ENCODE data around the gene CIRBP. TPM values are rescaled to one million over a fixed set of nuclear protein-coding genes. Genes with fewer than 3 reads are reported as not detected.

CIRBP gene
- total and polyA plus RNA-seq, 2 of the 13 experiments (the other 11 are each of a cell fraction or from before 2014, with no cell fraction given) = 133 to 140 TPM

- TF ChIP-seq ZNF687 (CRISPR knock-in tag; IDR thresholded peaks at IDR 0.05) = peak; percentile 65
- TF ChIP-seq, protein P1, sequence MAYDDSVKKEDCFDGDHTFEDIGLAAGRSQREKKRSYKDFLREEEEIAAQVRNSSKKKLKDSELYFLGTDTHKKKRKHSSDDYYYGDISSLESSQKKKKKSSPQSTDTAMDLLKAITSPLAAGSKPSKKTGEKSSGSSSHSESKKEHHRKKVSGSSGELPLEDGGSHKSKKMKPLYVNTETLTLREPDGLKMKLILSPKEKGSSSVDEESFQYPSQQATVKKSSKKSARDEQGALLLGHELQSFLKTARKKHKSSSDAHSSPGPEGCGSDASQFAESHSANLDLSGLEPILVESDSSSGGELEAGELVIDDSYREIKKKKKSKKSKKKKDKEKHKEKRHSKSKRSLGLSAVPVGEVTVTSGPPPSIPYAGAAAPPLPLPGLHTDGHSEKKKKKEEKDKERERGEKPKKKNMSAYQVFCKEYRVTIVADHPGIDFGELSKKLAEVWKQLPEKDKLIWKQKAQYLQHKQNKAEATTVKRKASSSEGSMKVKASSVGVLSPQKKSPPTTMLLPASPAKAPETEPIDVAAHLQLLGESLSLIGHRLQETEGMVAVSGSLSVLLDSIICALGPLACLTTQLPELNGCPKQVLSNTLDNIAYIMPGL (CRISPR knock-in tag; IDR thresholded peaks at IDR 0.05; ENCODE audit: borderline replicate concordance in 1 of 2, low read depth in 1 of 2) = peak in 1 of 2 experiments; percentile 75; a peak in 2 of 4 replicates
- TF ChIP-seq KDM6A (CRISPR knock-in tag; IDR thresholded peaks at IDR 0.05; ENCODE audit: low read depth) = no peak
- TF ChIP-seq EED (CRISPR knock-in tag; IDR thresholded peaks at IDR 0.05) = no peak
- TF ChIP-seq ZBTB7B (CRISPR knock-in tag; IDR thresholded peaks at IDR 0.05) = peak; percentile 30; the same call in 1 of the 2 replicates
- TF ChIP-seq ZFY (CRISPR knock-in tag; IDR thresholded peaks at IDR 0.05) = peak; percentile 23; the same call in 1 of the 2 replicates
- no peak for TF ChIP-seq HDAC2 (CRISPR knock-in tag; IDR thresholded peaks at IDR 0.05)
- peak; percentile 44; the same call in 1 of the 2 replicates for TF ChIP-seq CHD2 (IDR thresholded peaks at IDR 0.05; ENCODE audit: low read depth, low read length)
- no peak for TF ChIP-seq SNRNP70 (IDR thresholded peaks at IDR 0.05; ENCODE audit: low read depth, low read length)
- TF ChIP-seq BHLHE40 (IDR thresholded peaks at IDR 0.05; ENCODE audit: low read length) = peak; percentile 64
- no peak for TF ChIP-seq PAWR (CRISPR knock-in tag; IDR thresholded peaks at IDR 0.05; ENCODE audit: borderline replicate concordance)
- TF ChIP-seq, protein P2, sequence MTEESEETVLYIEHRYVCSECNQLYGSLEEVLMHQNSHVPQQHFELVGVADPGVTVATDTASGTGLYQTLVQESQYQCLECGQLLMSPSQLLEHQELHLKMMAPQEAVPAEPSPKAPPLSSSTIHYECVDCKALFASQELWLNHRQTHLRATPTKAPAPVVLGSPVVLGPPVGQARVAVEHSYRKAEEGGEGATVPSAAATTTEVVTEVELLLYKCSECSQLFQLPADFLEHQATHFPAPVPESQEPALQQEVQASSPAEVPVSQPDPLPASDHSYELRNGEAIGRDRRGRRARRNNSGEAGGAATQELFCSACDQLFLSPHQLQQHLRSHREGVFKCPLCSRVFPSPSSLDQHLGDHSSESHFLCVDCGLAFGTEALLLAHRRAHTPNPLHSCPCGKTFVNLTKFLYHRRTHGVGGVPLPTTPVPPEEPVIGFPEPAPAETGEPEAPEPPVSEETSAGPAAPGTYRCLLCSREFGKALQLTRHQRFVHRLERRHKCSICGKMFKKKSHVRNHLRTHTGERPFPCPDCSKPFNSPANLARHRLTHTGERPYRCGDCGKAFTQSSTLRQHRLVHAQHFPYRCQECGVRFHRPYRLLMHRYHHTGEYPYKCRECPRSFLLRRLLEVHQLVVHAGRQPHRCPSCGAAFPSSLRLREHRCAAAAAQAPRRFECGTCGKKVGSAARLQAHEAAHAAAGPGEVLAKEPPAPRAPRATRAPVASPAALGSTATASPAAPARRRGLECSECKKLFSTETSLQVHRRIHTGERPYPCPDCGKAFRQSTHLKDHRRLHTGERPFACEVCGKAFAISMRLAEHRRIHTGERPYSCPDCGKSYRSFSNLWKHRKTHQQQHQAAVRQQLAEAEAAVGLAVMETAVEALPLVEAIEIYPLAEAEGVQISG (CRISPR knock-in tag; IDR thresholded peaks at IDR 0.05) = peak; percentile 42
- no peak for TF ChIP-seq SMARCC2 (IDR thresholded peaks at IDR 0.05)
- TF ChIP-seq ZNF138 (CRISPR knock-in tag; IDR thresholded peaks at IDR 0.05; ENCODE audit: low read depth) = no peak
- no peak for TF ChIP-seq SP1 (IDR thresholded peaks at IDR 0.05)
- peak; percentile 62 for TF ChIP-seq SP1 (CRISPR knock-in tag; IDR thresholded peaks at IDR 0.05)
- TF ChIP-seq, protein P3, sequence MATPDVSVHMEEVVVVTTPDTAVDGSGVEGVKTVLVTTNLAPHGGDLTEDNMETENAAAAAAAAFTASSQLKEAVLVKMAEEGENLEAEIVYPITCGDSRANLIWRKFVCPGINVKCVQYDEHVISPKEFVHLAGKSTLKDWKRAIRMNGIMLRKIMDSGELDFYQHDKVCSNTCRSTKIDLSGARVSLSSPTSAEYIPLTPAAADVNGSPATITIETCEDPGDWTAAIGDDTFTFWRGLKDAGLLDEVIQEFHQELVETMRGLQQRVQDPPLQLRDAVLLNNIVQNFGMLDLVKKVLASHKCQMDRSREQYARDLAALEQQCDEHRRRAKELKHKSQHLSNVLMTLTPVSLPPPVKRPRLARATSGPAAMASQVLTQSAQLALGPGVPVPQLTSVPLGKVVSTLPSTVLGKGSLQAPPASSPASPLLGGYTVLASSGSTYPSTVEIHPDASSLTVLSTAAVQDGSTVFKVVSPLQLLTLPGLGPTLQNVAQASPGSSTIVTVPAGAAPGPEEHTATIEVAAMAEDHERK (CRISPR knock-in tag; IDR thresholded peaks at IDR 0.05; ENCODE audit: low read depth) = peak; percentile 29; the same call in 1 of the 2 replicates
- no peak for TF ChIP-seq ZNF350 (CRISPR knock-in tag; IDR thresholded peaks at IDR 0.05; ENCODE audit: borderline replicate concordance, low read depth)
- 0 out of 2 replicates have a peak, but pooled peaks have one; percentile 53 for TF ChIP-seq ZFP82 (CRISPR knock-in tag; IDR thresholded peaks at IDR 0.05; ENCODE audit: borderline replicate concordance)
Measured at GRCh38 chr19:1239796-1240737, 29.1 kb upstream of the CIRBP start (continued).

All from HepG2 (cell line).